GM23338 (cell line): ENCODE results near the gene NDUFA7.

ENCODE experiments used
- CTCF ChIP-seq, 2 experiments: fragments of 200-600 bp in 1 of 2; sonication (generic) in 1 of 2; conservative IDR thresholded peaks; 2 replicates each; pipeline versions ENCODE4 v1.5.1 to v1.6.1; 2016 to 2017; ENCODE audit warnings: antibody characterized with exemption in 2 of 2, low read depth in 2 of 2, mild to moderate bottlenecking in 2 of 2, moderate library complexity in 1 of 2
- EZH2 ChIP-seq: fragments of 200-600 bp; sonication (generic); IDR thresholded peaks from one replicate; pipeline ENCODE4 v1.8.0; 2017; ENCODE audit warnings: antibody characterized with exemption, mild to moderate bottlenecking, low read depth; ENCODE audit not compliant: unreplicated experiment
- JUNB ChIP-seq: IDR thresholded peaks from one replicate; pipeline ENCODE4 v1.6.1; 2016; ENCODE audit warnings: antibody characterized with exemption; ENCODE audit not compliant: unreplicated experiment
- POLR2AphosphoS5 ChIP-seq: IDR thresholded peaks from 2 replicates; pipeline ENCODE4 v1.6.1; 2016; ENCODE audit warnings: antibody characterized with exemption, low read depth
- REST ChIP-seq: IDR thresholded peaks from one replicate; pipeline ENCODE4 v1.6.1; 2018; ENCODE audit warnings: antibody characterized with exemption; ENCODE audit not compliant: unreplicated experiment
- ZNF331 ChIP-seq: fragments of 250-450 bp; sonication (Bioruptor Pico); IDR thresholded peaks from 2 replicates; pipeline ENCODE4 v1.5.0; 2020; ENCODE audit warnings: low read depth, mild to moderate bottlenecking, moderate library complexity

GRCh38 chr19:8355631-8356402 lies 34.6 kb upstream of the NDUFA7 start:
- TF ChIP-seq CTCF (conservative IDR thresholded peaks at IDR 0.05; ENCODE audit: low read depth in 2 of 2) (no peak), ZNF331 (CRISPR knock-in tag) (no peak), REST (no peak), JUNB (no peak), POLR2AphosphoS5 (no peak), EZH2 (no peak)
